Measurements from ENCODE around the gene CRYBG1.

CRYBG1 gene

DNA sequence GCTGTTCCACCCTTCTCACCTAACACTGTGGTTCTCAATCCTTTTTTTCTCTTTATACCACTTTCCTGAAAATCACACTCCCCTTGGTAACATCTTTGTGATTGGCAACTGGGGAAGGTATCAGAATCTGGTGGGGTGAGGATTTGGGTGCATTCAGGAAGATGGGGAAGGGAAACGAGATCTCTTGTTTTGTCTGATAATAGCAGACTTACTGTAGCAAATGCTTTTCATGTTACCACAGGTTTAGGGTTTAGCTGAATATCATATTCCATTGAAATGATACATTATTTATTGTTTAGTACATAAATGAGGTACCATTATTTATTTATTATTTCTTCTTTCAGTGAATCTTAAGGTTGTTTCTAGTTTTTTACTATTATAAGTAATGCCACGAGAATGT, 168.0 kb downstream of the CRYBG1 start:
- Histone ChIP-seq H3K36me3 (ENCODE audit: control insufficient read depth, insufficient read depth, low read length) (no peaks in the 10 kb centered on the region), H3K27me3 (ENCODE audit: control insufficient read depth, insufficient read depth, low read length) (no peaks in the 10 kb centered on the region), H3K4me1 (ENCODE audit: control insufficient read depth, insufficient read depth, low read length) (peaks cover 13% of the 10 kb centered on the region; the same call in 1 of the 2 replicates), H3K4me3 (ENCODE audit: low read depth, low read length) (no peak overlapping the region), H3K9me3 (ENCODE audit: control insufficient read depth, insufficient read depth, low read depth, low read length) (no peaks in the 10 kb centered on the region), H3K9ac (ENCODE audit: low read length) (no peak overlapping the region), H3K27ac (ENCODE audit: low read depth, low read length) (no peak overlapping the region)

DNA sequence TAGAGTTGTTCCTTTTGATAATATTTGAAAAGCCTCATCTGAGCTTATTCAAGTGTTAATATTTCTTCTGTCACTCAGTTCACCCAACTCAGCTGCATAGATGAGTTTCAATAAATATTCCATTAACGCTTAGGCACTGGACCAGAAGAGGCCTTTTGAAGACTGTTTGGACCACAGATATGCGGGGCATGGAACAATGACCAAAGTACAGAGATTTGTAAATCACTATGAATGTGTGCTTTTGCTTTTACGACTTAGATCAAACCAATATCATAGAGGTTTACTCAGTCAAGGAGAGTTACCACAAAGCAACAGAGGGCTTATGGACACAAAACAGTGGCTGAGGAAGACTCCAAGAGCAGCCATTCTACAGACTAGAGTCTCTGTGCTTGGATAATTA, 168.9 kb downstream of the CRYBG1 start:
- Histone ChIP-seq H3K27me3 (ENCODE audit: control insufficient read depth, insufficient read depth, low read length) (no peaks in the 10 kb centered on the region), H3K27ac (ENCODE audit: low read depth, low read length) (no peak overlapping the region), H3K4me3 (ENCODE audit: low read depth, low read length) (no peak overlapping the region), H3K36me3 (ENCODE audit: control insufficient read depth, insufficient read depth, low read length) (no peaks in the 10 kb centered on the region), H3K4me1 (ENCODE audit: control insufficient read depth, insufficient read depth, low read length) (peaks cover 13% of the 10 kb centered on the region; the same call in 1 of the 2 replicates), H3K9me3 (ENCODE audit: control insufficient read depth, insufficient read depth, low read depth, low read length) (no peaks in the 10 kb centered on the region), H3K9ac (ENCODE audit: low read length) (no peak overlapping the region)

DNA sequence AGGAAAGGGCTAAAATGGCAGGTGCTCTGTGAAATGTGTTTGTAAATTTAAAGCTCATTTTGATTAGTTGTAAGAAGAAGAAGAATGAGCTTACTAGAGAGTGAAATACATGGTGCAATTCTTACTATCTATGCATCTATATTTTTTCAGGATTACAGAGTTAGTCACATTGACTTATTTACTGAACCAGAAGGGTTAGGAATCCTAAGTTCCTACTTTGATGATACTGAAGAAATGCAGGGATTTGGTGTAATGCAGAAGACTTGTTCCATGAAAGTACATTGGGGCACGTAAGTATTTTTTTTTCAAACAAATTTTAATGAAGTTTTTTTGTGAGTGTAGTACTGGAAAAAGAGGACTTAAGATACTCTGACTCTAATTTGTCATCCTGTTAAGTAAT, 169.5 kb downstream of the CRYBG1 start:
- no peaks in the 10 kb centered on the region for H3K27me3 ChIP-seq (ENCODE audit: control insufficient read depth, insufficient read depth, low read length)
- H3K27ac ChIP-seq (ENCODE audit: low read depth, low read length) = no peak overlapping the region
- no peaks in the 10 kb centered on the region for H3K9me3 ChIP-seq (ENCODE audit: control insufficient read depth, insufficient read depth, low read depth, low read length)
- H3K9ac ChIP-seq (ENCODE audit: low read length) = no peak overlapping the region
- H3K36me3 ChIP-seq (ENCODE audit: control insufficient read depth, insufficient read depth, low read length) = no peaks in the 10 kb centered on the region
- H3K4me3 ChIP-seq (ENCODE audit: low read depth, low read length) = no peak overlapping the region
- peaks cover 13% of the 10 kb centered on the region; the same call in 1 of the 2 replicates for H3K4me1 ChIP-seq (ENCODE audit: control insufficient read depth, insufficient read depth, low read length)

DNA sequence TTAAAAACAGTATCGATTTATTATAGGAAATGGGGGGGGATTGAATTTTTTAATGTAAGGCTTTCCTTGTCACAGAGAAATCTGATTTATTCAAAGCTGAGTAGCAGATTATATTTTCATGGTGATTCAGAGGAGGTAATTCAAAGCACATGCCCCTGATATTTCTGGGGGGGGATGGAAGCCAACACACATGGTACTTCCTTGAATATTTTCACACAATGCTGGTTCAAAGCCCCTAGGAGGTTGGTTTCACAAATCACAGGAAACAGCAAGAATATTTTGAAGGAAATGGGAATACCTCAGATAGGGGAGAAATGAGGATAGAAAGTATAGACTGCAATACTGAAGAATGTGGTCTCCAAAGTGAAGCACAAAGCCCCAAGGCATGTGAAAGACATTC, 170.0 kb downstream of the CRYBG1 start:
- no peaks in the 10 kb centered on the region for H3K36me3 ChIP-seq (ENCODE audit: control insufficient read depth, insufficient read depth, low read length)
- peaks cover 13% of the 10 kb centered on the region; the same call in 1 of the 2 replicates for H3K4me1 ChIP-seq (ENCODE audit: control insufficient read depth, insufficient read depth, low read length)
- no peak overlapping the region for H3K27ac ChIP-seq (ENCODE audit: low read depth, low read length)

DNA sequence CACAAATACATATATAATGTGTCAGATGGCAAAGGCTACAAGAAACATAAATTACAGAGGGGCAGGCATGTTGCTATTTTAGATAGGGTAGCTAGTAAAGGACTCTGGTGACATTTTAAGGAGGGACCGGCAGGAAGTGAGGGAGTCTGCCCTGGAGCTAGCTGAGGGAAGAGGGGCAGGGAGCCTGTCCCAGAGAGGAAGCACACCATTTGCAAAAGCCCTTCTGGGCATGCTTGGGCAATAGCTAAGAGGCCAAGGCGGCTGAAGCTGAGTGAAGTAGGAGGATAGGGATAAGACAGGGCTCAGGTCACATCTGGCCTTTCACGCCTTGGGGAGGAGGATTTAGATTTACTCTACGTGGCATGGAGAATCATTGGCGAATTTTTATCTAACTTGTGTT, 172.5 kb downstream of the CRYBG1 start:
- Histone ChIP-seq H3K36me3 (ENCODE audit: control insufficient read depth, insufficient read depth, low read length) (no peaks in the 10 kb centered on the region), H3K4me1 (ENCODE audit: control insufficient read depth, insufficient read depth, low read length) (peaks cover 11% of the 10 kb centered on the region; the same call in 1 of the 2 replicates), H3K27ac (ENCODE audit: low read depth, low read length) (no peak overlapping the region), H3K27me3 (ENCODE audit: control insufficient read depth, insufficient read depth, low read length) (no peaks in the 10 kb centered on the region), H3K9ac (ENCODE audit: low read length) (no peak overlapping the region), H3K4me3 (ENCODE audit: low read depth, low read length) (no peak overlapping the region), H3K9me3 (ENCODE audit: control insufficient read depth, insufficient read depth, low read depth, low read length) (no peaks in the 10 kb centered on the region)

More for the DNA sequence above, 170.0 kb downstream of the CRYBG1 start:
- Histone ChIP-seq H3K4me3 (ENCODE audit: low read depth, low read length) (no peak overlapping the region), H3K9ac (ENCODE audit: low read length) (no peak overlapping the region), H3K9me3 (ENCODE audit: control insufficient read depth, insufficient read depth, low read depth, low read length) (no peaks in the 10 kb centered on the region), H3K27me3 (ENCODE audit: control insufficient read depth, insufficient read depth, low read length) (no peaks in the 10 kb centered on the region)

DNA sequence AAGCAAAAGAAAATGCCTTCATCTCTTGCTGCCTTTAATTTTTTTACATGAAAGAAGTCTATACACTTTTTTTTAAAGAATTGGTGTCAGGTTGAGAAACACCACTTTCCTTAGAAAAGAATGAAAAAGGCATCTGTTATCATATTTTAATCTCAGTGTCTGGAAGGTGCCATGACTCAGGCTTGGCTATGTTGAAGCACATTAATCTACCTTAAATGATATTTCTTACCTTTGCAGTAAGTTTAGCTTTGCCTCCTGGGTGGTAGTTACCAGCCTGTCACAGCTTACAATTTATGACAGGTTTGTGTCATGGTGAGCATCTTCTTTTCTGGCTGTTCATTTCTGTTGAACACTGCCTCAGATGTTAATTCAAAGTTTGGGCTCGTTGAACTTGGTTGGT, 173.5 kb downstream of the CRYBG1 start:
- no peak overlapping the region for H3K9ac ChIP-seq (ENCODE audit: low read length)
- H3K27ac ChIP-seq (ENCODE audit: low read depth, low read length) = no peak overlapping the region
- no peaks in the 10 kb centered on the region for H3K9me3 ChIP-seq (ENCODE audit: control insufficient read depth, insufficient read depth, low read depth, low read length)
- H3K36me3 ChIP-seq (ENCODE audit: control insufficient read depth, insufficient read depth, low read length) = no peaks in the 10 kb centered on the region
- no peak overlapping the region for H3K4me3 ChIP-seq (ENCODE audit: low read depth, low read length)
- peaks cover 5% of the 10 kb centered on the region; the same call in 1 of the 2 replicates for H3K4me1 ChIP-seq (ENCODE audit: control insufficient read depth, insufficient read depth, low read length)
- H3K27me3 ChIP-seq (ENCODE audit: control insufficient read depth, insufficient read depth, low read length) = no peaks in the 10 kb centered on the region

DNA sequence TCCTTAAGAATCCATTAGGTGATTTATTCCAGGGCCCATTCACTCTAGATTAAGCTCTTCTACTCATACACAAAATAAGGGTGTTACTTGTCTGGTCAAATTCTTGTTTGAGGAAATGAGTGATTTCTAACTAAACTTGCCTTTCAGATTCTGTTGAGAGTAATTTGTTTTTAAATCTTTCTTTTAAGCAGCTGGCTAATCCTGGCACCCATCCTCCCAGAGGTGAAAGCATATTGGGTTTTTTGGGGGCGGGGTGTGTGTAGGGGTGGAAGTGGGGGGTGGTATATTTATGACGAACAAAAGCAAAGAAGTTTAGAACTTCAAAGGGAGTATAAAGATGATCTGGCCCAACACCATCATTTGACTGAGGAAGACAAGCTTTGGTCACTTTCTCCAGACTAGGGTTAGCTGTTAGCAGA, 174.1 kb downstream of the CRYBG1 start:
- Histone ChIP-seq H3K9me3 (ENCODE audit: control insufficient read depth, insufficient read depth, low read depth, low read length) (no peaks in the 10 kb centered on the region), H3K36me3 (ENCODE audit: control insufficient read depth, insufficient read depth, low read length) (no peaks in the 10 kb centered on the region), H3K27me3 (ENCODE audit: control insufficient read depth, insufficient read depth, low read length) (no peaks in the 10 kb centered on the region), H3K27ac (ENCODE audit: low read depth, low read length) (no peak overlapping the region), H3K4me3 (ENCODE audit: low read depth, low read length) (no peak overlapping the region), H3K4me1 (ENCODE audit: control insufficient read depth, insufficient read depth, low read length) (peaks cover 5% of the 10 kb centered on the region; the same call in 1 of the 2 replicates), H3K9ac (ENCODE audit: low read length) (no peak overlapping the region)

DNA sequence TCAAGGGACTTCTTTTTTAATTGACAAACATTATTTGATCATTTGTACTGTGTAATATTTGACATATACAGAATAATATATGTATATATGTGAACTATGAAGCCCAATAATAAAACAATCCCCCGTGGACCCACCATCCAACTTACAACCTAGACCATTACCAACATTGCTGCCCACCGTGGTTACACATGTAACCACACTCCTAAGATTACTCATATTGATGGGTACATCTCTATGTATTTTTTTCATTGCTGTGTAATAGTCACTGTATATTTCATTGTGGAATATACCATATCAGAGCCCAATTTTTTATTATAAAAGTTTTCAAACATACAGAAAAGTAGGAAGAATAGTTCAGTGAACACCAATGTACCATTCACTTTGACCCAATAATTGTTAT, 174.5 kb downstream of the CRYBG1 start:
- Histone ChIP-seq H3K27ac (ENCODE audit: low read depth, low read length) (no peak overlapping the region), H3K4me1 (ENCODE audit: control insufficient read depth, insufficient read depth, low read length) (peaks cover 5% of the 10 kb centered on the region; the same call in 1 of the 2 replicates), H3K27me3 (ENCODE audit: control insufficient read depth, insufficient read depth, low read length) (no peaks in the 10 kb centered on the region), H3K36me3 (ENCODE audit: control insufficient read depth, insufficient read depth, low read length) (no peaks in the 10 kb centered on the region), H3K9ac (ENCODE audit: low read length) (no peak overlapping the region), H3K4me3 (ENCODE audit: low read depth, low read length) (no peak overlapping the region), H3K9me3 (ENCODE audit: control insufficient read depth, insufficient read depth, low read depth, low read length) (no peaks in the 10 kb centered on the region)

DNA sequence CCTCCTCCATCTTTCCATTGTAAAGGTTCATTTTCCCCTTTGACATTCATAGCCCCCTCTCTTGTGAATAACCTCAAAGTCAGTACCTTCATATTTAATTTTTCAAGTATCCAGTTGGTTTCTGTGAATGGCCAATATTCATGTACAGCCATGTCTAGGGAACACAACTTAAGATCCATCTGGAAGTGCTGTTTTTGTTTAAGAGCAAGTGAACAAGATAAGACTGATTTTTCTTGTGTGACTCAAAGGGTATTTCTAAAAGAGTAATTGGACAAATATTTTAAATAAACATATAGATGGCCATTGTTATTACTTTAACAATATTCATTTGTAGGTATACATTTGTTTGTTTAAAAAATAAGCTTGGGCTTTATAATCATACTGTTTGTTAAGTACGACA, 175.8 kb downstream of the CRYBG1 start:
- Histone ChIP-seq H3K27ac (ENCODE audit: low read depth, low read length) (no peak overlapping the region), H3K9me3 (ENCODE audit: control insufficient read depth, insufficient read depth, low read depth, low read length) (no peaks in the 10 kb centered on the region), H3K4me1 (ENCODE audit: control insufficient read depth, insufficient read depth, low read length) (peaks cover 5% of the 10 kb centered on the region; the same call in 1 of the 2 replicates), H3K4me3 (ENCODE audit: low read depth, low read length) (no peak overlapping the region), H3K27me3 (ENCODE audit: control insufficient read depth, insufficient read depth, low read length) (no peaks in the 10 kb centered on the region), H3K36me3 (ENCODE audit: control insufficient read depth, insufficient read depth, low read length) (no peaks in the 10 kb centered on the region), H3K9ac (ENCODE audit: low read length) (no peak overlapping the region)

DNA sequence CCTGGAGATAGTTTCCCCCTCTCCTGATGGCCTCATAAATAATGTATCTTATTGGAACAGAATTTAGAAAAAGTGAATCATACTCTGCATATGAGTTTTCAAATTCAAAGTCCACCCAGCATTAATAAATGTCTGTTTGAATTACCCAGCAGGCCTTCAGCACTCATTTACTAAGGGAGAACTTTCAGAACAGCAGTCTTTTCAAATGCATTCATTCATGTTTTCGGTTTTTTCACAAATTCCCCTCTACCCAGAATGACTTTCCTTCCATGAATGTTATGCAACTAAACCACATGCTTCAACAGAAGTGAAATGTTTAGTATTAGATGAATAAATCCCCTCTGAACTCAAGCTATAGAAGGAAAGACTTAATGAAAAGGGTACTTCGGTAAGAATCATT, 176.3 kb downstream of the CRYBG1 start:
- no peak overlapping the region for H3K4me3 ChIP-seq (ENCODE audit: low read depth, low read length)
- peaks cover 5% of the 10 kb centered on the region; the same call in 1 of the 2 replicates for H3K4me1 ChIP-seq (ENCODE audit: control insufficient read depth, insufficient read depth, low read length)
- no peak overlapping the region for H3K9ac ChIP-seq (ENCODE audit: low read length)
- no peaks in the 10 kb centered on the region for H3K27me3 ChIP-seq (ENCODE audit: control insufficient read depth, insufficient read depth, low read length)
- H3K36me3 ChIP-seq (ENCODE audit: control insufficient read depth, insufficient read depth, low read length) = no peaks in the 10 kb centered on the region
- no peak overlapping the region for H3K27ac ChIP-seq (ENCODE audit: low read depth, low read length)
- no peaks in the 10 kb centered on the region for H3K9me3 ChIP-seq (ENCODE audit: control insufficient read depth, insufficient read depth, low read depth, low read length)

DNA sequence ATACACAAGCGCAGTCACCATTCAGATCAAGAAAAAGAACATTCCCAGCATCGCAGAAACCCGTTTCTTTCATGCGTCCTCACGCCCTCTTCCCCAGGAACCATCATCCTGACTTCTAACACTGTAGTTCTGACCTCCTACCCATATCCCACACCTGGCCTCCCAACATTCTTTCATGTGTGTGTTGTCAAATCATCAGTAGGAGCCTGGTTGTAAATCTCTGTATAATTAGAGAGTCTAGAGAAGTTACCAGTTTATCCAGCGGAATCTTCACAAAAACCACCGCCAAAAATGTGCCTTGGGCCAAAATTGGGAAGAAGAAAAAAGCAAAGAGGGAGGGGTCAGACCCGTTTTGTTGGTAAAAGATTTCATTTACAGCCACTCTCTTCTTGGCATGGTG, 177.1 kb downstream of the CRYBG1 start:
- peaks cover 5% of the 10 kb centered on the region; the same call in 1 of the 2 replicates for H3K4me1 ChIP-seq (ENCODE audit: control insufficient read depth, insufficient read depth, low read length)
- no peaks in the 10 kb centered on the region for H3K27me3 ChIP-seq (ENCODE audit: control insufficient read depth, insufficient read depth, low read length)
- H3K36me3 ChIP-seq (ENCODE audit: control insufficient read depth, insufficient read depth, low read length) = no peaks in the 10 kb centered on the region
- H3K4me3 ChIP-seq (ENCODE audit: low read depth, low read length) = no peak overlapping the region
- H3K27ac ChIP-seq (ENCODE audit: low read depth, low read length) = no peak overlapping the region
- no peaks in the 10 kb centered on the region for H3K9me3 ChIP-seq (ENCODE audit: control insufficient read depth, insufficient read depth, low read depth, low read length)
- no peak overlapping the region for H3K9ac ChIP-seq (ENCODE audit: low read length)

DNA sequence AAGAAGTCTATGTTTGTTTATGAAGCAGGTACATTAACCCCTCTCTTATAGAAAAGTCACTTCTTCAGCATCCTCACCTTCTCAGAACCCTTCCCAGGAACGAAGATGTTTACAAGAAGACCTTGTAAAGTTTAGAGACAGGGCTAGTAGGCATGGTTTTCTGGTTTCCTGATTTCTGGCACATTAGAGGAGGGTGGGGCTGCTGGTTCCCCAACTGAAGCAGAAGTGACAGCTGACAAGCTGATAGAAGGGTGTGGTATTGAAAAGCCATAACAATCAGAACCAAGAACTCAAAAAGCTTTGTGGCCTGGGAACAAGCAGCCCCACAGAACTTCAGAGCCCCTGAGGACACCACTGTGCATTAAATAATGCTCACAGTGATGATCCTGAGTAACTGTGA, 177.6 kb downstream of the CRYBG1 start:
- no peak overlapping the region for H3K27ac ChIP-seq (ENCODE audit: low read depth, low read length)
- no peak overlapping the region for H3K4me3 ChIP-seq (ENCODE audit: low read depth, low read length)
- peaks cover under 1% of the 10 kb centered on the region; the same call in 1 of the 2 replicates for H3K4me1 ChIP-seq (ENCODE audit: control insufficient read depth, insufficient read depth, low read length)
- H3K27me3 ChIP-seq (ENCODE audit: control insufficient read depth, insufficient read depth, low read length) = no peaks in the 10 kb centered on the region
- H3K9ac ChIP-seq (ENCODE audit: low read length) = no peak overlapping the region
- no peaks in the 10 kb centered on the region for H3K36me3 ChIP-seq (ENCODE audit: control insufficient read depth, insufficient read depth, low read length)
- H3K9me3 ChIP-seq (ENCODE audit: control insufficient read depth, insufficient read depth, low read depth, low read length) = no peaks in the 10 kb centered on the region
